SHP77 (cell line): Measurements from ENCODE around the gene NOX4.
"Not testable (repeated sequence)": the region's sequence is repeated elsewhere in the genome, so short reads cannot be mapped to it uniquely, and the experiment has no call there.

ENCODE experiments used
- DNase-seq, 2 experiments: peaks; one replicate each; lab custom pipeline; 2025; lab: John Stamatoyannopoulos, UW

NOX4 gene

GRCh38 chr11:89303029-89303428 is 188.1 kb downstream of the NOX4 start:
- not testable (repeated sequence) for DNase-seq

GRCh38 chr11:89295023-89295422 is 196.2 kb downstream of the NOX4 start:
- DNase-seq = not testable (repeated sequence)

GRCh38 chr11:89293965-89294679 is 197.1 kb downstream of the NOX4 start:
- DNase-seq = no peak

GRCh38 chr11:89288004-89288403 is 203.2 kb downstream of the NOX4 start:
- not testable (repeated sequence) for DNase-seq

GRCh38 chr11:89286601-89287000 is 204.6 kb downstream of the NOX4 start:
- DNase-seq = not testable (repeated sequence)

- not testable (repeated sequence) for DNase-seq
Measured at GRCh38 chr11:89281032-89281677, 210.0 kb downstream of the NOX4 start.

- DNase-seq = no peak
Measured at GRCh38 chr11:89279176-89279575, 212.0 kb downstream of the NOX4 start.

- no peak for DNase-seq
Measured at GRCh38 chr11:89275966-89276365, 215.2 kb downstream of the NOX4 start.
